K562 (cell line): Measurements from ENCODE around the gene FLAD1. TPM values are rescaled to one million over a fixed set of nuclear protein-coding genes. Genes with fewer than 3 reads are reported as not detected.

Experiments used
- ATAC-seq: fragments of 200-7000 bp; cut with Tn5 transposase; 3 replicates; pipeline ENCODE4 v1.9.1; 2020; ENCODE audit warnings: moderate library complexity
- BruUV-seq: library from RNA; stranded (reverse); fragments of 400-500 nt; replicated peaks from 2 replicates; lab custom pipeline; 2021; lab: Mats Ljungman, UMichigan
- CTCF ChIA-PET: fragments of 300-600 bp; formaldehyde crosslinking; extraction: SDS; loops from one replicate; lab custom pipeline; 2021; ENCODE audit warnings: low intra/inter-chr PET ratio; lab: Yijun Ruan, JAX
- POLR2A ChIA-PET: fragments of 300-600, 350-650 bp; sonication (Branson Sonifier 250); formaldehyde crosslinking; extraction: SDS; loops from one replicate; lab custom pipeline; 2021; ENCODE audit warnings: antibody characterized with exemption, inconsistent platforms; lab: Yijun Ruan, JAX
- DNase-seq, 4 experiments: peaks; one replicate each; pipeline versions ENCODE4 v3.0.0 to v3.0.0-alpha.2; 2011 to 2018; ENCODE audit warnings: low spot score in 3 of 4, mixed read lengths in 3 of 4; ENCODE audit errors: extremely low read depth in 1 of 4
- FAIRE-seq: peaks from 2 replicates; lab custom pipeline; 2011; peaks lifted over from hg19 to GRCh38; lab: Jason Lieb, UNC
- H2AFZ ChIP-seq: 2 replicates; pipeline ENCODE4 v1.6.0; 2011; ENCODE audit warnings: low read depth, low read length, control low read depth, inconsistent platforms
- H3K27ac ChIP-seq: fragments of 200-600 bp; 3 replicates; pipeline ENCODE4 v1.8.0; 2011; ENCODE audit warnings: low read depth, mild to moderate bottlenecking, control low read depth, inconsistent platforms, low read length, moderate library complexity, mixed read lengths; ENCODE audit errors: extremely low read depth
- H3K27me3 ChIP-seq, 2 experiments: fragments of 300-600 bp in 1 of 2; 2 replicates in 1 of 2; 3 replicates in 1 of 2; pipeline versions ENCODE4 v1.6.0 to v1.8.0; 2011; ENCODE audit warnings: inconsistent platforms in 2 of 2, low read length in 2 of 2, mild to moderate bottlenecking in 1 of 2, mixed read lengths in 1 of 2, moderate library complexity in 1 of 2; ENCODE audit not compliant: control insufficient read depth in 2 of 2, insufficient read depth in 2 of 2
- H3K36me3 ChIP-seq: fragments of 300-600 bp; 3 replicates; pipeline ENCODE4 v1.8.0; 2011; ENCODE audit warnings: mild to moderate bottlenecking, low read length, inconsistent platforms; ENCODE audit not compliant: control insufficient read depth, insufficient read depth
- H3K4me1 ChIP-seq, 2 experiments: fragments of 200-600 bp in 1 of 2; replicated peaks in 1 of 2; 2 replicates in 1 of 2; 3 replicates in 1 of 2; pipeline versions ENCODE4 v1.5.1 to v1.8.0; 2011; ENCODE audit warnings: inconsistent platforms in 2 of 2, low read length in 2 of 2, mild to moderate bottlenecking in 1 of 2, mixed read lengths in 1 of 2, moderate library complexity in 1 of 2; ENCODE audit not compliant: control insufficient read depth in 2 of 2, insufficient read depth in 2 of 2
- H3K4me2 ChIP-seq: 2 replicates; pipeline ENCODE4 v1.6.1; 2011; ENCODE audit warnings: low read length, control low read depth, inconsistent platforms, mixed read lengths; ENCODE audit not compliant: insufficient read depth
- H3K4me3 ChIP-seq: fragments of 200-600 bp; sonication (generic), shearing (Covaris generic); 2 replicates; pipeline ENCODE4 v1.5.1; 2016; ENCODE audit warnings: control low read depth, inconsistent platforms
- H3K79me2 ChIP-seq: fragments of 200-600 bp; 3 replicates; pipeline ENCODE4 v1.8.0; 2011; ENCODE audit warnings: low read length, inconsistent platforms; ENCODE audit not compliant: control insufficient read depth, insufficient read depth
- H3K9ac ChIP-seq, 2 experiments: 2 replicates each; pipeline versions ENCODE4 v1.6.0 to v1.6.1; 2011; ENCODE audit warnings: low read depth in 2 of 2, low read length in 2 of 2, control low read depth in 1 of 2, inconsistent platforms in 1 of 2, mild to moderate bottlenecking in 1 of 2, mixed read lengths in 1 of 2; ENCODE audit not compliant: insufficient read depth in 1 of 2
- H3K9me1 ChIP-seq: one replicate; pipeline ENCODE4 v1.6.0; 2011; ENCODE audit warnings: inconsistent platforms, mild to moderate bottlenecking, low read length, moderate library complexity; ENCODE audit not compliant: control insufficient read depth, insufficient read depth
- H3K9me3 ChIP-seq: replicated peaks from 2 replicates; pipeline ENCODE4 v1.5.1; 2011; ENCODE audit warnings: low read depth, low read length, inconsistent platforms; ENCODE audit not compliant: control insufficient read depth, insufficient read depth
- H4K20me1 ChIP-seq: replicated peaks from 2 replicates; pipeline ENCODE4 v1.6.1; 2011; ENCODE audit warnings: low read length, inconsistent platforms, mixed read lengths; ENCODE audit not compliant: control insufficient read depth, insufficient read depth
- NCOA1 ChIP-seq: fragments of 450-650 bp; IDR thresholded peaks from 2 replicates; pipeline ENCODE4 v1.6.1; 2016; ENCODE audit warnings: low read depth
- POLR2A ChIP-seq: fragments of 450-650 bp; conservative IDR thresholded peaks from 2 replicates; pipeline ENCODE4 v1.6.1; 2016
- RBBP5 ChIP-seq: fragments of 200-600 bp; sonication (generic); IDR thresholded peaks from 2 replicates; pipeline ENCODE4 v1.6.1; 2012; ENCODE audit warnings: borderline replicate concordance, mild to moderate bottlenecking, low read length, control low read depth, inconsistent platforms; ENCODE audit not compliant: insufficient read depth, poor library complexity, severe bottlenecking
- SNIP1 ChIP-seq: fragments of 450-650 bp; IDR thresholded peaks from 2 replicates; pipeline ENCODE4 v1.7.1; 2017; ENCODE audit warnings: low read depth, mild to moderate bottlenecking
- TAF7 ChIP-seq: fragments of 450-650 bp; IDR thresholded peaks from 2 replicates; pipeline ENCODE4 v1.6.1; 2016; ENCODE audit warnings: missing genetic modification characterization, missing compliant biosample characterization
- ZNF217 ChIP-seq: sonication (generic); formaldehyde crosslinking; IDR thresholded peaks from 2 replicates; pipeline ENCODE4 v1.8.0; 2022; ENCODE audit warnings: mild to moderate bottlenecking, missing genetic modification reagents
- ZNF57 ChIP-seq: fragments of 450-650 bp; formaldehyde crosslinking; IDR thresholded peaks from 2 replicates; pipeline ENCODE4 v1.4.0; 2020; ENCODE audit warnings: mild to moderate bottlenecking, moderate library complexity
- ZNF75A ChIP-seq: fragments of 450-650 bp; formaldehyde crosslinking; IDR thresholded peaks from 2 replicates; pipeline ENCODE4 v1.4.0; 2020; ENCODE audit warnings: mild to moderate bottlenecking
- WGBS: fragments of 100-300 bp; shearing (Covaris generic); methylation state at CpG from one replicate; pipeline ENCODE4 v1.1.6; 2016; ENCODE audit warnings: low coverage, mixed read lengths; ENCODE audit not compliant: insufficient coverage; ENCODE audit errors: missing lambda C conversion rate; 5-methylcytosine and 5-hydroxymethylcytosine counted together
- in situ Hi-C: fragments of 300-500 bp; cut with MboI; formaldehyde crosslinking; loops from 4 replicates; pipeline ENCODE4 v1.15.0; 2018; ENCODE audit warnings: inconsistent platforms, mixed read lengths
- intact Hi-C: fragments of 100-400 bp; cut with micrococcal nuclease; formaldehyde crosslinking; loops from 2 replicates; pipeline ENCODE4 v1.14.2; 2022
- polyA plus RNA-seq, 8 experiments: library from polyadenylated mRNA; depleted of rRNA in 4 of 8; stranded (reverse) in 5 of 8; unstranded in 3 of 8; fragments of >200 nt; fragmentation: Nextera tagmentation in 2 of 8; fragmentation: Illumina TruSeq in 1 of 8; extraction: Ambion mirVana in 2 of 8; extraction: Trizol in 1 of 8; gene quantifications; 2 replicates each; pipeline versions ENCODE4 v1.2.1 to v1.2.3, GENCODE V29; 2011 to 2014; ENCODE audit warnings: inconsistent platforms in 1 of 8, missing spikeins in 1 of 8
- total RNA-seq, 7 experiments: library from RNA; depleted of rRNA in 6 of 7; stranded (reverse); fragments of >200 nt in 6 of 7; fragmentation: Illumina TruSeq in 2 of 7; extraction: Trizol in 2 of 7; gene quantifications; 2 replicates each; pipeline versions ENCODE4 v1.2.1 to v1.2.3, GENCODE V29; 2011 to 2021; ENCODE audit warnings: low replicate concordance in 1 of 7
- TF ChIP-seq, protein P1 (sequence below): fragments of 250-450 bp; sonication (Bioruptor Pico); IDR thresholded peaks from 2 replicates; pipeline ENCODE4 v1.5.0; 2022; ENCODE audit warnings: mild to moderate bottlenecking
- TF ChIP-seq, protein P2 (sequence below), 2 experiments: fragments of 450-650 bp; IDR thresholded peaks; 2 replicates each; pipeline ENCODE4 v1.6.1; 2016; ENCODE audit warnings: mild to moderate bottlenecking in 2 of 2, borderline replicate concordance in 1 of 2, low read depth in 1 of 2, moderate library complexity in 1 of 2

The FLAD1 gene
- total and polyA plus RNA-seq, 9 of the 15 experiments (the other 6 are each of a cell fraction or from before 2014, with no cell fraction given): 24.9 to 85.8 (median 67.0) TPM

DNA sequence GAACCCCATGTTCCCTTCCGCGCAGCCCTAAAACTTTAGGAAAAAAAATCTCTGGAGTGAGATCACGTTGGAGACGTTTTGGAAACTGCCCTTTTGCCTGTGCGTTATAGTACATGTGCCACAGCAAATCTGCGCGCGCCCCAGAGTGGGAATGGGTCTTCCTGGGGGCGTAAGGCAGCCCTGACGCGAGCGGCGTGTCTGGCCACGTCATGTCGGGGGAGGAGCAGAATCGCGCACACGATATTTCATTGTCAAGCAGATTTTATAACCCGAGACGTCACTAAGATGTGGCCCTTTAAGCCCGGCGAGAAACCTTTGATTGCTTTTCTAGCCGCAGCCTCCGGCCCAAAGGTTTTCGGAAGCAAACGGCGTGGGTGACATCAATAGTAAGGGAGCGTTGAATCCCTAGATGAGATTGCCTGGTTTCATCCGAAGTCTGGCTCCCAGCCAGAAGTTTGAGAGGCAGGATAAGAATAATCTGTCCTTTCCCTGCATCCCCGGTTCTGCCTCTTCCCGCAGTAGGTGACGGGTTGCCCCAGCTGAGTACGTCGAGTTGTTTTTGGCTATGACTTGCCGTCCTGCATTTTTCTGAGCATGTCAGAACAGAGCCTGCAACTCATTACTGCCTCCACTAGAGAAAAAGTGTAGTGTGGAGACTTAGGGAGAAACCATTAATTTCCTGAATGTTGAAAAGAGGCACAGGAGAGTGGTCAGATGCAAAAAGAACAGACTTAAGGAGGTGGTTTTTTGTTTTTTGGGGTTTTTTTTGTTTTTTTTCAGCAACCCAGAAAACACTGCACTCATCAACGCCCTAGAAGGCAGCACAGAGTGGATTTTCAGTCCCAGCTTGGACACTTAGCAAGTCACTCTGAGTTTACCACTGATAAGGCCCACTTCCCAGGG, 45.8 kb upstream of the FLAD1 start:
- Histone ChIP-seq H3K9me3 (no peaks in the 10 kb centered on the region), H3K4me3 (peak overlapping the region; percentile 53), H2AFZ (peak overlapping the region; percentile 100), H3K9ac (peak overlapping the region; percentile 97 to 99), H4K20me1 (no peaks in the 10 kb centered on the region), H3K4me1 (peaks cover 23 to 40% of the 10 kb centered on the region in 2 experiments; a peak in 4 of 5 replicates), H3K4me2 (peak overlapping the region; percentile 98), H3K9me1 (no peaks in the 10 kb centered on the region), H3K27me3 (no peaks in the 10 kb centered on the region), H3K36me3 (no peaks in the 10 kb centered on the region), H3K79me2 (peaks cover 3% of the 10 kb centered on the region; the same call in 1 of the 3 replicates), H3K27ac (peak overlapping the region; percentile 100)
- CTCF ChIA-PET: interaction anchor here (0.6 kb wide), 1 partner anchor 70 kb away, joined by 4 read pairs; no protein-coding TSS in a partner anchor
- ATAC-seq (peak; percentile 83), FAIRE-seq (no peak), DNase-seq (peak; percentile 89 to 93 (median 90))
- intact Hi-C loops: loop anchor here (2.0 to 5.0 kb wide), 3 partner anchors 53 to 379 kb away; partner anchors contain the start of gene UBE2Q1
- WGBS: under 1% methylated on average over 36 of the region's 36 CpGs
- TSS peak; percentile 98 for BruUV-seq
- in situ Hi-C loops: no loop called here
- POLR2A ChIA-PET: interaction anchor here (0.6 to 1.6 kb wide), 14 partner anchors 9 to 391 kb away, joined by 3 to 9 read pairs (median 3); partner anchors contain the start of gene LENEP
- TF ChIP-seq RBBP5 (peak; percentile 44), NCOA1 (peak; percentile 83), SNIP1 (no peak), ZNF57 (CRISPR knock-in tag) (no peak), TAF7 (tag) (no peak), POLR2A (peak; percentile 17; the same call in 1 of the 2 replicates), ZNF75A (no peak), ZNF217 (CRISPR knock-in tag) (no peak)
- TF ChIP-seq, protein P1, sequence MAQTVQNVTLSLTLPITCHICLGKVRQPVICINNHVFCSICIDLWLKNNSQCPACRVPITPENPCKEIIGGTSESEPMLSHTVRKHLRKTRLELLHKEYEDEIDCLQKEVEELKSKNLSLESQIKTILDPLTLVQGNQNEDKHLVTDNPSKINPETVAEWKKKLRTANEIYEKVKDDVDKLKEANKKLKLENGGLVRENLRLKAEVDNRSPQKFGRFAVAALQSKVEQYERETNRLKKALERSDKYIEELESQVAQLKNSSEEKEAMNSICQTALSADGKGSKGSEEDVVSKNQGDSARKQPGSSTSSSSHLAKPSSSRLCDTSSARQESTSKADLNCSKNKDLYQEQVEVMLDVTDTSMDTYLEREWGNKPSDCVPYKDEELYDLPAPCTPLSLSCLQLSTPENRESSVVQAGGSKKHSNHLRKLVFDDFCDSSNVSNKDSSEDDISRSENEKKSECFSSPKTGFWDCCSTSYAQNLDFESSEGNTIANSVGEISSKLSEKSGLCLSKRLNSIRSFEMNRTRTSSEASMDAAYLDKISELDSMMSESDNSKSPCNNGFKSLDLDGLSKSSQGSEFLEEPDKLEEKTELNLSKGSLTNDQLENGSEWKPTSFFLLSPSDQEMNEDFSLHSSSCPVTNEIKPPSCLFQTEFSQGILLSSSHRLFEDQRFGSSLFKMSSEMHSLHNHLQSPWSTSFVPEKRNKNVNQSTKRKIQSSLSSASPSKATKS (CRISPR knock-in tag): no peak
- TF ChIP-seq, protein P2, sequence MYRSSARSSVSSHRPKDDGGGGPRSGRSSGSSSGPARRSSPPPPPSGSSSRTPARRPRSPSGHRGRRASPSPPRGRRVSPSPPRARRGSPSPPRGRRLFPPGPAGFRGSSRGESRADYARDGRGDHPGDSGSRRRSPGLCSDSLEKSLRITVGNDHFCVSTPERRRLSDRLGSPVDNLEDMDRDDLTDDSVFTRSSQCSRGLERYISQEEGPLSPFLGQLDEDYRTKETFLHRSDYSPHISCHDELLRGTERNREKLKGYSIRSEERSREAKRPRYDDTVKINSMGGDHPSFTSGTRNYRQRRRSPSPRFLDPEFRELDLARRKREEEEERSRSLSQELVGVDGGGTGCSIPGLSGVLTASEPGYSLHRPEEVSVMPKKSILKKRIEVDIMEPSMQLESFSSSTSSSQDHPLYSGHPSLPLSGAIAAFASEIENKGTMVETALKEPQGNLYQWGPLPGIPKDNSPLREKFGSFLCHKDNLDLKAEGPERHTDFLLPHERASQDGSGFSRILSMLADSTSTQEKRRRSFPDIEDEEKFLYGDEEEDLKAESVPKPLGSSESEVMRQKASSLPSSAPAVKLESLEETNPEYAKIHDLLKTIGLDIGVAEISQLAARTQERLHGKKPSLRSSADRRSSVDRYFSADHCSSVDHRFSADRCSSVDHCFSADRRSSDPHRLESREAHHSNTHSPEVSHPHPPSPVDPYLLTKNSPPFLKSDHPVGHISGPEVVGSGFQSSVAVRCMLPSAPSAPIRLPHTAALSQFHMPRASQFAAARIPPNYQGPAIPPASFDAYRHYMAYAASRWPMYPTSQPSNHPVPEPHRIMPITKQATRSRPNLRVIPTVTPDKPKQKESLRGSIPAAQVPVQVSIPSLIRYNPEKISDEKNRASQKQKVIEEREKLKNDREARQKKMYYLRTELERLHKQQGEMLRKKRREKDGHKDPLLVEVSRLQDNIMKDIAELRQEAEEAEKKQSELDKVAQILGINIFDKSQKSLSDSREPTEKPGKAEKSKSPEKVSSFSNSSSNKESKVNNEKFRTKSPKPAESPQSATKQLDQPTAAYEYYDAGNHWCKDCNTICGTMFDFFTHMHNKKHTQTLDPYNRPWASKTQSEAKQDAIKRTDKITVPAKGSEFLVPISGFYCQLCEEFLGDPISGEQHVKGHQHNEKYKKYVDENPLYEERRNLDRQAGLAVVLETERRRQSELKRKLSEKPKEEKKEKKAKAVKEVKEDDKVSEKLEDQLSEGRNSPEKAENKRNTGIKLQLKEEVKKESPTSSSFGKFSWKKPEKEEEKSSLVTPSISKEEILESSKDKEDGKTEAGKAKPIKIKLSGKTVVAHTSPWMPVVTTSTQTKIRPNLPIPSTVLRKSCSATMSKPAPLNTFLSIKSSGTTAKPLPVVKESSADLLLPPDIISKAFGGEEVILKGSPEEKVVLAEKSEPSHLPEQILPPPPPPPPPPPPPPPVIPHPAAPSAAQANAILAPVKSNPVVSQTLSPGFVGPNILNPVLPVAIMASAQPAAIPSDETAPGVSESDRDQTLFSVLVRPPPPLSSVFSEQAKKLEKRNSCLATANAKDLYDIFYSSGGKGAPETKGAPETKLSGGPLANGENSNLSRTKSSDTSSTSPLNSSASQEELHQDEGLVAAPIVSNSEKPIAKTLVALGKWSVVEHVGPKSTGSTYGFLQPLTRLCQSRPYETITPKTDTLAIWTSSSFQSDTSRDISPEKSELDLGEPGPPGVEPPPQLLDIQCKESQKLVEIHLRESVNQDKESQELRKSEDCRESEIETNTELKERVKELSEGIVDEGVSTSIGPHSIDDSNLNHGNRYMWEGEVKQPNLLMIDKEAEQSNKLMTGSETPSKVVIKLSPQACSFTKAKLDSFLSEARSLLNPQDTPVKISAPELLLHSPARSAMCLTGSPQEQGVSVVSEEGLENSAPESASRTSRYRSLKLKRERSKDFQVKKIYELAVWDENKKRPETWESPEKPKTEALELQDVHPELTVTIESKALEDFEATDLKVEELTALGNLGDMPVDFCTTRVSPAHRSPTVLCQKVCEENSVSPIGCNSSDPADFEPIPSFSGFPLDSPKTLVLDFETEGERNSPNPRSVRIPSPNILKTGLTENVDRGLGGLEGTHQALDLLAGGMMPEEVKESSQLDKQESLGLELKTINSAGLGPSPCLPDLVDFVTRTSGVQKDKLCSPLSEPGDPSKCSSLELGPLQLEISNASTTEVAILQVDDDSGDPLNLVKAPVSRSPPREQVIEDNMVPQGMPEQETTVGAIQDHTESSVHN (IDR thresholded peaks at IDR 0.05; ENCODE audit: borderline replicate concordance in 1 of 2, low read depth in 1 of 2): no peak; a peak in 1 of 4 replicates
